Effector CD4-positive, alpha-beta T cell (primary cell): Measurements from ENCODE around the gene ENPP5.
A peak's percentile ranks its signal among the peaks of the same experiment; 100 is the strongest.
"Not testable (repeated sequence)": the region's sequence is repeated elsewhere in the genome, so short reads cannot be mapped to it uniquely, and the experiment has no call there.

ENCODE experiments used
- DNase-seq: peaks from one replicate; pipeline ENCODE4 v3.0.0-alpha.2; 2020

Gene ENPP5

GRCh38 chr6:46174904-46175303 lies 4.1 kb upstream of the ENPP5 start:
- no peak for DNase-seq

- DNase-seq = no peak
These were observed 1.4 kb upstream of the ENPP5 start for GRCh38 chr6:46172176-46172575.

- no peak for DNase-seq
These were observed 10.7 kb downstream of the ENPP5 start for GRCh38 chr6:46160102-46160501.

- DNase-seq = no peak
These were observed 11.6 kb downstream of the ENPP5 start for GRCh38 chr6:46159229-46159628.

- DNase-seq = no peak
These were observed 14.1 kb downstream of the ENPP5 start for GRCh38 chr6:46156701-46157100.

- not testable (repeated sequence) for DNase-seq
These were observed 21.7 kb downstream of the ENPP5 start for GRCh38 chr6:46149066-46149465.

- DNase-seq = no peak
These were observed 26.5 kb downstream of the ENPP5 start for GRCh38 chr6:46144270-46144669.

GRCh38 chr6:46138281-46138680 lies 32.5 kb downstream of the ENPP5 start:
- DNase-seq = no peak

- DNase-seq = no peak
These were observed 33.4 kb downstream of the ENPP5 start for GRCh38 chr6:46137387-46137786.

GRCh38 chr6:46136831-46137230 lies 33.9 kb downstream of the ENPP5 start:
- DNase-seq = no peak

GRCh38 chr6:46135176-46135575 lies 35.6 kb downstream of the ENPP5 start:
- no peak for DNase-seq

- no peak for DNase-seq
These were observed 36.6 kb downstream of the ENPP5 start for GRCh38 chr6:46134216-46134615.

- DNase-seq = not testable (repeated sequence)
These were observed 39.5 kb downstream of the ENPP5 start for GRCh38 chr6:46131291-46131690.

- no peak for DNase-seq
These were observed 40.1 kb downstream of the ENPP5 start for GRCh38 chr6:46130666-46131065.

GRCh38 chr6:46129629-46130511 lies 40.9 kb downstream of the ENPP5 start, which contains the start of gene ENPP4:
Gene ENPP4, plus strand, starts transcription at chr6:46129989. Its CDS starts 9,595 bp downstream, at chr6:46139584.
- peak; percentile 78 for DNase-seq

- DNase-seq = no peak
These were observed 41.5 kb downstream of the ENPP5 start for GRCh38 chr6:46129291-46129628.

GRCh38 chr6:46128476-46128875 lies 42.3 kb downstream of the ENPP5 start:
- no peak for DNase-seq

GRCh38 chr6:46119679-46120078 lies 51.1 kb downstream of the ENPP5 start:
- DNase-seq = not testable (repeated sequence)

GRCh38 chr6:46118836-46119235 lies 51.9 kb downstream of the ENPP5 start:
- no peak for DNase-seq

GRCh38 chr6:46118157-46118556 lies 52.6 kb downstream of the ENPP5 start:
- no peak for DNase-seq

GRCh38 chr6:46116289-46116688 lies 54.5 kb downstream of the ENPP5 start:
- DNase-seq = no peak

GRCh38 chr6:46115634-46116033 lies 55.1 kb downstream of the ENPP5 start:
- no peak for DNase-seq

- DNase-seq = no peak
These were observed 57.4 kb downstream of the ENPP5 start for GRCh38 chr6:46113370-46113769.
